HG03521 (cell line): Measurements from ENCODE around the gene MAP2.

ENCODE experiments used
- ATAC-seq: cut with Tn5 transposase; IDR thresholded peaks from one replicate; pipeline ENCODE4 v1.9.1; 2021; ENCODE audit warnings: mild to moderate bottlenecking, moderate library complexity; ENCODE audit not compliant: unreplicated experiment

Gene MAP2

DNA sequence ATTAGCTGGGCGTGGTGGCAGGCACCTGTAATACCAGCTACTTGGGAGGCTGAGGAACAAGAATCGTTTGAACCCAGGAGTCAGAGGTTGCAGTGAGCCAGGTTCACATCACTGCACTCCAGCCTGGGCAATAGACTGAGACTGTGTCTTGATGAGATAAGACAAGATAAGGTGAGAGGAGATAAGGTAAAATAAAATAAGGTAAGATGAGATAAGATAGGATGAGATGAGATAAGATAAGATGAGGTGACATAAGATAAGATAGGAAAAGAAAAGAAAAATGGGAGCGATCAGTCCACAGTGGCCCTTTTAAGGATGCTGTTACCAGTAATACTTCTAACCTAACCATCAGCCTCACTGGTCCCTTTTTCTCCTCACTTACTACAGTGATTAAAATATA is 213.4 kb downstream of the MAP2 start:
- ATAC-seq, result no peak

DNA sequence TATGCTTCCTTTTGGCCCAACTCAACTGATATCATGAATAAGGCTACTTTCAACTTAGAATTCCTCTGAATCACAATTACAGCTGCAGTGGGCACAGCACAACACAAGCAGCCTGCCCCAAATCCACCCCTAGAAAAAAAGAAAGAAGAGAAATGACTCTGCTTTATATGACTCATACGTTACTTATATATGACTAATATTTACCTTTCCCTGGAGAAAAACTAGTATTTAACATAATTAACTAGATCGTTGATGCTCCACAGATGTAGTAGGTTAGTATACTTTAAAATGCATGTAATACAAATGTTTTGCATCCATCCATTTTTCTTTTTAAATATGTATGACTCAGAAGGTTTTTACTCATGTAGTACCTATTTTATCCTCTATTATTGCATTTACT is 214.5 kb downstream of the MAP2 start:
- ATAC-seq, result no peak

DNA sequence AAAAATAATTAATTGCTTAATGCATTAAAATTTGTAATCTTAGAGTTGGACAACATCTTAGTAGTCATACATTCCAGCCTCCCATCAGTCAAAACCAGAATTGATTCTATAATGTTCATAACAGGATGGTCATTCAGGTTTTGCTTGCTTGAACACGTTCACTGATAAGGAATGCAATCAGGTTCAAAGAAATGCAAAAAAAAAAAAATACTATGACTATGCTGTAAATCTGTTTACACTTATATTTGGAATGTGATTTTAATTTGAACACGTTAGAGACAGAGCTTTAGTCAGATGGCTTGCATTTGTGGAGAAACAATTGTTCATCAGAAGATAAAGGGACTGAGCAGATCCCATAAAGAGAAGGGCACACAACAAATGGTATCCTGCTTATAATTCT is 216.5 kb downstream of the MAP2 start:
- ATAC-seq, result no peak

DNA sequence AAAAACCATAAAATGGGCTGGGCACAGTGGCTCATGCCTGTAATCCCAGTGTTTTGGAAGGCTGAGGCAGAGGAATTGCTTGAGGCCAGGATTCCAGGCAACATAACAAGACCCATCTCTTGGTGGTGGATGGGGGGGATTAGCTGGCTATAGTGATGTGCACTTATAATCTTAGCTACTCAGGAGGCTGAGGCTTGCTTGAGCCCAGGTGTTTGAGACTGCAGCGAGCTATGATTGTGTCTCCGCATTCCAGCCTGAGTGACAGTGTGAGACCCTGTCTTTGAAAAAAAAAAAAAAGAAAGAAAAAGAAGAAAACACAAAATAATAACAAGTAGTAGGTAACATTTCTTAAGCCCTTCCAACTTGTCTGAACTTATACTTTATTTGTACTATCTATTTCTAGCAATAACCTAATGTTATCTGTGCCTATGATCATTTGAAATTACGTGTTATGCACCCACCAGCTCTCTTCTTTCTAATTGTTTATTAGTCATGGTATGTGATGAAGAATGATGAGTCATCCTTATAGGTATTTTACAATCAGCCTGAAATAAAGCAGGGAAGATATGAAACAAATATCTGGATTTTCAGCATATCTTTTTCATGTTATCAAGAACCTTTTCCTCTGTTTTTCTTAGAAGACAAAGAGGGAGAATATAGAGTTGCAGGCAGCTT is 218.4 kb downstream of the MAP2 start:
- no peak for ATAC-seq

DNA sequence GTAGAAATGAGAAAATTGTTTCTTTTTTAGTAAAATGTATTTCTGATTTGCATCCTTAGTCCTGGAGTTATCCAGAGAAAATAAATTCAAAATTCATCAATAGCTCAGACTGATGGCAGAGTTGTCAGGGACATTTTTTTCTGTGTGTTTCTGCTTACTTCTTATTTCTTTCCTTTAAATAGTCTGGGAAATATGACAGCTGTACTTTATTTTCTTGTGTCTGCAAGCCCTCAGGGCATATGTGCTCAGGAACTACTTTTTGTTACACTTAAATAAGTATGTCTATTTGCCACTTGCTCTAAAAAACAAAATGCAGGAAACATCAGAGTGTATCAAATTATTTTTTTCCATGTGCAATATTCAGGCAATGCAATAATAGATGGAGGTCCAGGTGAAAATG is 221.0 kb downstream of the MAP2 start:
- ATAC-seq, result no peak

DNA sequence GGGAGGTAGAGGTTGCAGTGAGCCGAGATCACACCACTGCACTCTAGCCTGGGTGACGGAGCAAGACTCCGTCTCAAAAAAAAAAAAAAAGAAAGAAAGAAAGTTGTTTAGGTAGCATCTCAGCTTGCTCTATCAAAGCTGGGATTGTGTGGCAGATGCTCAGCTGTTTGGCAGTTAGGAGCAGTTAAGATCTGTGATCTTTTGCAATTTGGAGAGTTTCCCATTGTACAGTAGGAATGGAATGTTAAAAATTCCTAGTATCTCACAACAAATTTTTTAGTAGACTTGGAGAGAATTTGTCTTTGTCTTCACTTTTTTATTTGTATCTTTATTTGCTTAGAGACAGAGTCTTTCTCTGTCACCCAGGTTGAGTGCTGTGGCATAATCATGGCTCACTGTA is 224.9 kb downstream of the MAP2 start:
- no peak for ATAC-seq

DNA sequence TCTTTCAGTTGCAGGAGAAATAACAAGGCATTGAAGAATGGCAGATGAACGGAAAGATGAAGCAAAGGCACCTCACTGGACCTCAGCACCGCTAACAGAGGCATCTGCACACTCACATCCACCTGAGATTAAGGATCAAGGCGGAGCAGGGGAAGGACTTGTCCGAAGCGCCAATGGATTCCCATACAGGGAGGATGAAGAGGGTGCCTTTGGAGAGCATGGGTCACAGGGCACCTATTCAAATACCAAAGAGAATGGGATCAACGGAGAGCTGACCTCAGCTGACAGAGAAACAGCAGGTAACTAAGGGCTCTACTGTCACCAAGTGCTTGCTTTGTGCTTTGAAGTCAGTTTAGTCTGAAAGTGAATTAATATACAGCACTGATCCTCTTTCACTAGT is 229.3 kb downstream of the MAP2 start:
- no peak for ATAC-seq

DNA sequence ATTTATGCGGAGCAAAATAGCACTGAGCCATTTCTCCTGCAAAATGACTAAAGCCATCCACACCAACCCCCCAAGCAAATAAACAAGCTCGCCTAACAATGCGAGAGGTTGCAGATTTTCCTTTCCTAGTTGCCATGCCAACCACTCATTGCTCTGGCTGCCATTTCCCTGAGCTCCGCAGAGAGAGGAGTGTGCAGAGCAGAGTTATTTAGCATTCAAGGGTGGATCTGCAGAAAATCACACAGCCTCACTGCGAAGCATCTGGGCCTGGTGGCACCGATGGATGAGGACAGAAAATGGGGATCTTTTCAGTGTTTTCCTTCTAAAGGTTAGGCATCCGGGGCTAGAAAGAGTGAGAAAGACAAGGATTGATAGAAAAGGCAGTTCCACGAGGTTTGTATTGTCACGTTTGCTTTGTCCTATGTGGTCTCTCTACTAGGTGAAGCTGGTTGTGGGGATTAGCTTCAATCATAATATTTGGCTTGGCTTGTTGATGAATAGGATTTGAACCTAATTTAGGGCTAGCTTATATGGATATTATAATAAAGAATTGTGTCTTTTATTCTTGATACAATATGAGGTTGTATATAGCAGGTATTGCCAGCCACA is 237.5 kb downstream of the MAP2 start:
- ATAC-seq, result no peak

DNA sequence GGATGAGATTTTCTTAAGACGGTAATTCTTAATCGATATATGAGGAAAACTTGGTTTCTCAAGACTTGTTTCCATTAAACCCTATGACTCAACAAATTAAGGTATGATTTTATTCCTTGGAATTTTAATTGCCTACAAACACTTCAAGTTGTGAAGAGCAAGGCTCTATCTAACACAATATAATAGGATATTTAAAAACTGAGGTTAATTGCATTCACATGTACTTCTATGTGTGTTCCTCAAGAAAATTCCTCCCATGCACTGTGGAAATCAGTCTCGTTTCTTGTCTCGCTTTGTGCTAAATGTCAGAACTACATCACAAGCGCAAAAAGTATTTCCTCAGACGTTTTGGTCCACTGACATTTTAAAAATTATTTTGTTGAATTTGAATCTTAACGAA is 238.2 kb downstream of the MAP2 start:
- ATAC-seq, result no peak

DNA sequence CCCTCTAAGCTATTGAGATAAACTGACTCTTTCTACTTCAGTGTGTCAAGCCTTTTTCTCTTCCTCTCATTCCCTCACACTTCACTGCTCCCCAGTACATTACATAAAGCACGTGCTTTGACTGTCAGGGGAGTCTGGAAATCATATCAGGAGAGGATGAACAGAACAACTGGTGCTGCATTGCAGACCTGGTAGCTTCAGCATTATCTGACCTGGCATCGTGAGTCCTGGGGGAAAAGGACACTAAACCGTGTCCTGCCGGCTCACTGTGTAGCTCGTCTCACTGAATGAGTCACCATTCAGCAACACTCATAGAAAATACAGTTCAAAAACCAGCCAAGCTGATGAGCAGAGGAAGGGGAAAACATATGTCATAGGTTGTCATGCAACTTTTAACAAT is 239.3 kb downstream of the MAP2 start:
- no peak for ATAC-seq

DNA sequence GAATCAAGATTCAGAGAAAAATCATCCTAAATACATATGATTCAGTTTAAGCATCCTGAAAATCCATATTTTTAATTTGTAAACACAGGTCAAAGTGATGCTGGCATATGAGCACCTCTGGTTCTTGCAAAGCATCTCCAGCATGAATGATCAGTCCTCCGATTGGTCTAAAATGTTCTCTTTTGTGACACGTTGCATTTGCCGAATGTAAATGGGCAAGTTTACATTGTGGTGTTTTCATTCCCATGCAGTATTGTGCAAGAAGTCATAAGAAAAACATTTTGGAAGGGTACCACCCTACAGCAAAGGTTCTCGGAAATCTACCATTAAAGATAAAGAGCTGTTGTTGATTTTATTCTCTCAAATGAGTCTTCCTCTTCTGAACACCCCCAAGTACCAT is 239.8 kb downstream of the MAP2 start:
- no peak for ATAC-seq

DNA sequence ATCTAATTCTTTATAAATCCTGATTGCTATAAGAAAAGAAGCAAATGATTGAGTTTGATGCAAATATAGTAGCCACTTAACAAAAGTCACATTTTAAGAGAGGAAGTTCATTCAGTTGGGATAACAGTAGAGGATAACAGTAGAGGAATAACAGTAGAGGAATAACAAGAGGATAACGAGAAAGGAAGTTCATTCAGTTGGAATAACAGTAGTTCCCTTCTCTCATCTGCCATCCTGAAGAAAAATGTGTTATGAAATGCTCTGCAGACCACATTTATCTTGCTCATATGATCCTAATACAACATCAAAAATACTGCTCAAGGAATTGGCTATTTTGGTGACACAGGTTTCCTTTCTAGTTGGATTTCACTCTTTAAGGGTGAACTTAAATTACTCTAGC is 242.4 kb downstream of the MAP2 start:
- no peak for ATAC-seq

DNA sequence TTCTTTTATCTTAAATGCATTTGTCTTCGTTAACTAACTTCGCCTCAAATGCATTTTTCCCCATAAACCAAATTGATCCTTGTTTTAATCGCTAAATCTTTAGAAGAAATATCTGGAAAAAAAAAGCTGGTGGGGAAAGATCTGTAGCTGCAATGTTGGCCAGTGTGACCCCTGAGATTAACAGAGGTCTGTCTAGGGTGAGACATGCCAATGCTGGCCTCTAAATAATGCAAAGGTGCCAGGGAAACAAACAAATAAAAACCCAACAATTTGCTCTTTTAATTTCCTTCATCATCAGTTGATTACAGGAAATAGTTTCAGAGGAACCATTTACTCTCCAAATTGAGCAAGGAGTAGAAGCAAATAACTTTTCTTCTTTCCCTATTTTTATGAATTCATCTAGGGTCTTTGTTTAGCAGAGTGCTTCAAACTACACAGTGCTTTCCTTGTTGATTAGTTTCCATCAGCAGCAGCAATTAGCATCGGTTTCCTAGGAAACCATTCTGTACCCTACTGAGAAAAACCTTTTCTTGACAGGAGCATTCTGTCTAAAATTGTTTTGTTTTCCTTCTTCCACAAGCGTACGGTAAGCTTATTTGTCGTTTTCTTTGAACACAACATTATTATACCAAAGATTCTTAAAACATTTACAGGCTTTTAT is 247.3 kb downstream of the MAP2 start:
- ATAC-seq, result no peak

DNA sequence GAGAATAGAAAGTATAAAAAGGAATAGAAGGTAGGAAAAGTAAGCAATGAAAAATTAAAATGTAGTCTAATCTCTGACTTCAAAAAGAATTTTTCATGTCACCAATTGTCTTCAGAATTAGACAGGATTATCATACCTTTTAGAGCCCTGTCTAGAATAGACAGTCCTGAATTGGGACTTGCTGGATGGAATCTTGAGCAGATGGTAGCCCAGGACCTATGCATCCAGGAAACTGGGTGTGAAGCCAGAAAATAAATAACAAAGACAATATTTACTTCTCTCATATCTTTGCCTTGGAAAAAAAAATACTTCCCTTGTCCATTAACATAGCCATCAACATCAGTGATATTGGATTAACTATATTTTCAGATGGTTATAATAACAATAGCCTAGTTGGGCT is 250.0 kb downstream of the MAP2 start:
- ATAC-seq, result no peak

DNA sequence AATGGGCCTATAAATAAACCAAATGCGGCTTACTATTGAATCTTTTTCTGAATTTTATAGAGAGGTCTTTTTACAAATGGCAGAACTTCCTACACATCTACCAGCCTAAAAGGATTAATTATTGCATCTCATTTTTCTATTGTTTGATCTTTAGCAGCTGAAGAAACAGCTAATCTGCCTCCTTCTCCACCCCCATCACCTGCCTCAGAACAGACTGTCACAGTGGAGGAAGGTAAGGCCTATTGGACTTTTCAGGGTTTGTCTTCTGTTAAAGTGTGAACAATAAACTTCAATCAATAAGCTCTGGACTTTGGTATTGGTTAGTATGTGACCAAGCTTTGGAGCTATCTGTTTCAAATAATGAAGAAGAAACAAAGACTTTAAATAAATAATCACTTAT is 256.7 kb downstream of the MAP2 start:
- no peak for ATAC-seq

DNA sequence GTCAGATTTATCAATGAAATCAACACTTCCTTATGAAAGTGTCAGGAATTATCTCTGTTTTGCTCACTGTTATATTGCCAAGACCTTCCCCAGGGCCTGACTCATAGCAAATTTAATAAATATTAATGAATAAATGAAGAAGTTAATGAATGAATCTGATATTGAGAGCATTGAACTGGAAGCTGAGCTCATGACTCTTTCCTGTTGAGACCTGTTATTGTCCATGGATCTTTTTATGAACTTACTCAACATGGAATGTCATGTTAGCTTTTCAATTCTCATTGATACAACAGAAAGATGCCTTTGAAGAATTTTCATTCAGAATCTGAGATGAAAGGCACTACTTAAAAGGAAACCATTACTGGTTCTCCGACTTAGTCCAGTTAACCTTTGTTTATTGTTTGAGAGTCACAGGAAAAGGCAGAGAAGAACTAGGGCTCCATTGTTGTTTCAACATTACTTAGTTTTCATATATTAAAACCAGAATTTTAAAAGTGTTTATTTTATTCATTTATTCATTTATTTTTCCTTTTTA is 257.4 kb downstream of the MAP2 start:
- ATAC-seq, result no peak

DNA sequence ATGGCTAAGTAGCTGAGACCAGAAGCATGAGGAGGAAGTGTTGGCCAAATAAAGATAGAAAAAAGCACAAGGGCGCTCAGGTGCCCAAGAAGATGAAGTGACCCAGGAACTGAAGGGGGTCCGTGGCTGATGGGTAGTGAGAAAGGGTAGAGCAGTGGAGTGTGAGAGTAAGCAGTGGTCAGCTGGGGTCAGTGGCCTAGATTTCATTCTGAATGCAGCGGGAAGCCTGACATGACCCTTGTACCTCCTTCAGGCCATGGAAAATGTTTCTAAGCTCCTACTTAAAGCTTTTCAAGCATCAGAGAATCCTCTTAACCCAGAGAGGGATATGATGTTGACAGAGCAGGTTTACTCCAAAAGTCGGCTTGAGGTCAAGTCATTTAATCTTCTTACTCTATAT is 258.8 kb downstream of the MAP2 start:
- no peak for ATAC-seq

DNA sequence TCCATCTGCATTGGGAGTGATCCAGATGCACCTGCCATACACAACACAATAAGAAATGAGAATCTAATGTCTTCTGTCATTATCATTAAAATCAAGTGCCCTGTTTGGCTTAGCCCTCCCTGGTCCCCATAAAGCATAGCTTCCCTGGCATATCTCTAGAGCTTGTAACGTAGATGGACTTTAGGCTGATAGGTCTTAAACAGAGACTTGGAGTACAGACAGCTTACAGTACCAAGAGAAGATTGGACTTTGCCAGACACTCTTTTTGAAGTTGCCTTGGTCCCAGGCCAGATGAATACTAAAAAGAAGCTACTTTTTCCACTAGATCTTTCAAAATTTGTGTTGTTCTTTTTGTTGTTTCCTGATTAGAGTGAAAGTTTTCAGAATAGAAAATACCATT is 261.5 kb downstream of the MAP2 start:
- no peak for ATAC-seq

DNA sequence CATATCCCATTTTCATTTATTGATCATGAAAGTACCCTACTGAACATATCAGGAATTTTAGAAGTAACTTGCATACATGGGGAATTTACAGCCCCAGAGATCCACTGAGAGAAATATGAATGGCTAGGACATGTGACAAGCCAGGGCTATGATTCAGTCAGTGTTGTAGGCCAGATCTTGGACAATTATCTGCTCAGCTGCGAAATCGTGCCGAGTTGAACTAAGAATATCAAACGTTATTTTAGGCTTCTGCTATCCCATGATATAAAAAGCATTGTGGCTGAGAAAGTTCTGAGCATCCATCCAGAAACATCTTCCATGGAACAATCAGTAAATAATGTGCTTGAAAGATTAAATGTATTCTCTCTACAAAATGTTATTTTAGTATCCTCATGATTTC is 262.1 kb downstream of the MAP2 start:
- ATAC-seq, result no peak

DNA sequence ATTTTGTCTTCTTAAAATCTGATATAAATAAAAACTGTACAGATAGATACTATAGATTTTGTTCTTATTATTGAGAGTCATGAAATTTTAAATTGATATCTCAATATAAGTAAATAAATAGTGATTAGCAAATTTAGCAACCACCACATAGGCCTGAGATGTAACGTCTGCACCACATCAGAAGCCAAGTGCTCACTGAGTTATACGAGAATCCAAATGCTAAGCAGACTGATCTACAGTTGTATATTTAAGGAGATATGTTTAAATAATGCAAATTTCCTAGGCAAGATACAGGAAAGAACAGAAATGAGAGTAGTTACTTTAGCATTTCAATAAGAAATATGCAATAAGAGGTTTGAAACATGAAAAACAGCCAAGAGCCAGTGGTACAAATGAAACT is 262.6 kb downstream of the MAP2 start:
- ATAC-seq, result no peak

DNA sequence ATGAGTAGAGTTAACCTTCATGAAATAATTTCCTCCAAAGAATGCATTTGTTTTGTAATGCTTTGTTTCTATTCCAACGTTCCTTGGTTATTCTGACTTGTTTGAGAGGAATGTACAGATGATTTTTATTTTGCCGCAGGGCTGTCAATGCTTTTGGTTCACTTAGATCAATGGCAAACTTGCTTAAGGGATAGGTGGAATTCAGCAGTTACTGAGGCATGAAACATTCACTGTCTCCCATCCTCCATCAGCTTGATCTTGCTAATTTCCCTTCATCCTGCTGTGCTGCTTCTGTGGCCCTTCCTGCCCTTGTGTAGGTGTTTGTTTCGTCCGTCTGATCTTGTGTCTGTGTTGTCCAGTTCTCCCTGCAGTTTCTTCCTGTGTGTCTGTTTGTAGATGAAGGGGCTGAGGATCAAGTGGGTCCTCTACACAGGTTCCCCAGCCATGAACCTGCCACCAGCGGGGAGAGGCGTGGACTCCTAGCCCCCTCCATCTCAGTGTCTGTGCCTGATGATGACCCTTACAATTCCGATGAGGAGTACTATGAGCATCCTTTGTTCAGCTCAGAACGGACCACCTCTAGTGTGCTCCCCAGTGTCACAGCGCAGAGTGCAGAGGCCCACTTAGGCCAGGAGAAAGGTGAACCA is 263.6 kb downstream of the MAP2 start:
- no peak for ATAC-seq

DNA sequence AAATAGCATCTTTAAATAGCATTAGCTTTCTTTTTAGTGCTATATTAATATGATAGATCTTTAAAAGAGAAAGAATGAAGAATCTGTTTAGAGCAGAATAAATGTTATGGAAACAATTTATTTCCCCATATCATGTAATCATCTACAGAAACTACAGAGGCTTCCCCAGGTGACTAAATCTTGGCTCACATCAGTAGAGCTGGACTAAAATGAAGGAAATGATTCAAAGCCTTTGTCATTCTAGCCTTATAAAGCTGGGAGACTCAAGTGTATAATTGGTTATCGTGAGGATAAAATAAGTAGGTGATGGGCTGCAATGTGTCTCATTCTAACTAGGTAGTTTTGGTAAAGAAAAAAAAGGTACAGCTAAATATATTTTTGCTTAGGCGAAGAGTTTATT is 264.5 kb downstream of the MAP2 start:
- no peak for ATAC-seq
